Stimulated activated CD8-positive, alpha-beta memory T cell treated with anti-CD3 and anti-CD28 coated beads, Interleukin-12 subunit alpha, Interleukin-12 subunit beta, amount 100 ng/mL, for 4 hours (primary cell): Measurements from ENCODE around the gene HERC4.
"Not testable (repeated sequence)": the region's sequence is repeated elsewhere in the genome, so short reads cannot be mapped to it uniquely, and the experiment has no call there.

Experiments used
- DNase-seq: peaks from one replicate; pipeline ENCODE4 v3.0.0-alpha.2; 2020; ENCODE audit warnings: low read depth

The HERC4 gene

DNA sequence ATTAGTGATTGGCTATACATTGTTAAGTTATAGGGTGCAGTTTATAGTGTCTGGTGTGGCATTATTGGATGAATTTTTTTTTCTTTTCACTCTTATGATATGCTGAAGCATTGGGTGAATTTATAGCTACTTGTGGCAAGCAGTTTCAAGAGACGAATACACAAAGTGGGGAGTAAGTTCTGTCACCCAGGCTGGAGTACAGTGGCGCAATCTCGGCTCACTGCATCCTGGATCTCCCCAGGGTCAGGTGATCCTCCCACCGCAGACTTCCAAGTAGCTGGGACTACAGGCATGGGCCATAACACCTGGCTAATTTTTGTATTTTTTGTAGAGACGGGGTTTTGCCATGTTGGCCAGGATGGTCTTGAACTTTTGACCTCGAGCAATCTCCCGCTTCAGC lies 196.9 kb downstream of the HERC4 start:
- DNase-seq, result no peak

DNA sequence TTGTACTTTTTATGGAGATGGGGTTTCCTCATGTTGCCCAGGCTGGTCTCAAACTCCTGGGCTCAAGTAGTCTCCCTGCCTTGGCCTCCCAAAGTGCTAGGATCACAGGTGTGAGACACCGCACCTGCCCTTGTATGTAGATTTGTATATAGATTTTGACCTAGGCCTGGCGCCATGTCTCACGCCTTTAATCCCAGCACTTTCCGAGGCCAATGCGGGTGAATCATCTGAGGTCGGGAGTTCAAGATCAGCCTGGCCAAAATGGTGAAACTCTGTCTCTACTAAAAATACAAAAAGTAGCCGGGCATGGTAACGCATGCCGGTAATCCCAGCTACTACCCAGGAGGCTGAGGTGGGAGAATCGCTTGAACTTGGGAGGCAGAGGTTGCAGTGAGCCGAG lies 197.7 kb downstream of the HERC4 start:
- not testable (repeated sequence) for DNase-seq

DNA sequence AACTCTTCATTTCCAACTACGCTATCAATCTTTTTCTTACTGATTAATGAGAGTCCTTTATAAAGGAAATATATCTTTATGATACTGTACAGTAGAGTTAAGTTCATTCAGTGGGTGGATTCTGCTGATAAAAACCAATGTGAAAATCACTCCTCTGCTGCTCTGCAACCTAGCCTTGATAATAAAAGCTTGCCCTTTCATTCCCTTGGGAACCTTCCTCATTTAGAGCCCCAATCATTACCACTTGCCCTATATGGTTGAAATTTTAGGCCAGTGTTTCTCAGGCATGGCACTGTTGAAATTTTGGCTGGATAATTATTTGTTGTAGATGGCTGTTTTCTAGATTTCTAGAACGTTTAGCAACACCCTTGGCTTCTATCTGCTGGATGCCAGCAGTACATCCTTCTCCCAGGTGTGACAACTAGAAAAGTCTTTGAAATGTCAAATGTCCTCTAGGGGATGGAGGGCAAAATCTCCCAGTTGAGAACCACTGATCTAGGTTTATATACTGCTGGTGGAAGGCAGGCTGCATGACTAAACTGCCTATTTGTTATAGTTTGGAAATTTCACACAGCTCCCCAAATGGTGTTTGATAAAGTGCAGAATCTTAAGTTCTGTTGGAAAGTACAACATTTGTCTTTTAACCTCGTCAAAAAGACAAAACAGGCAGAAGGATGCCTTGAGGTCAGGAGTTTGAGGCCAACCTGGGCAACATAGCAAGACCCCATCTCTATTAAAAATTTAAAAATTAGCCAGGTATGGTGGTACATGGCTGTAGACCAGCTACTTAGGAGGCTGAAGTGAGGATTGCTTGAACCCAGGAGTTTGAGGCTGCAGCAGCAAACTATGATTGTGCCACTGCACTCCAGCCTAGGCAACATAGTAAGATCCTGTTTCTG lies 199.5 kb downstream of the HERC4 start:
- no peak for DNase-seq
